SK-N-SH (cell line): ENCODE data around the gene MEF2A. TPM values are rescaled to one million over a fixed set of nuclear protein-coding genes. Genes with fewer than 3 reads are reported as not detected.

ENCODE experiments used
- CTCF ChIA-PET: fragments of 300-600, 350-600 bp; formaldehyde crosslinking; extraction: SDS; loops from one replicate; lab custom pipeline; 2021; lab: Yijun Ruan, JAX
- POLR2A ChIA-PET: fragments of 350-600 bp; sonication (Branson Sonifier 250); formaldehyde crosslinking; extraction: SDS; loops from one replicate; lab custom pipeline; 2020; ENCODE audit warnings: antibody characterized with exemption, inconsistent platforms; lab: Yijun Ruan, JAX
- DNase-seq: peaks from one replicate; pipeline ENCODE4 v3.0.0; 2012
- H2AFZ ChIP-seq: fragments of 200-600 bp; sonication (generic); 2 replicates; pipeline ENCODE4 v1.8.1; 2016; ENCODE audit warnings: antibody characterized with exemption, mild to moderate bottlenecking, low read depth
- H3F3A ChIP-seq: fragments of 200-600 bp; sonication (generic); replicated peaks from 2 replicates; pipeline ENCODE3; 2016; ENCODE audit warnings: antibody characterized with exemption, mild to moderate bottlenecking; ENCODE audit not compliant: insufficient read depth
- H3K27ac ChIP-seq, 2 experiments: fragments of 200-500 bp in 1 of 2; fragments of 200-600 bp in 1 of 2; sonication (Bioruptor generic) in 1 of 2; sonication (generic), shearing (Covaris generic) in 1 of 2; 2 replicates each; pipeline versions ENCODE4 v1.5.1 to v1.6.1; 2014 to 2016; ENCODE audit warnings: low read depth in 2 of 2, inconsistent platforms in 1 of 2, low read length in 1 of 2, mild to moderate bottlenecking in 1 of 2, mixed read lengths in 1 of 2
- H3K27me3 ChIP-seq: fragments of 200-600 bp; sonication (generic), shearing (Covaris generic); 2 replicates; pipeline ENCODE4 v1.6.1; 2016; ENCODE audit warnings: mixed run types; ENCODE audit not compliant: insufficient read depth
- H3K36me3 ChIP-seq, 2 experiments: fragments of 200-500 bp in 1 of 2; fragments of 200-600 bp in 1 of 2; sonication (Bioruptor generic) in 1 of 2; sonication (generic) in 1 of 2; replicated peaks in 1 of 2; 2 replicates each; pipeline versions ENCODE3 to v1.5.1; 2014 to 2016; ENCODE audit warnings: low read length in 1 of 2, mild to moderate bottlenecking in 1 of 2; ENCODE audit not compliant: insufficient read depth in 2 of 2, control insufficient read depth in 1 of 2
- H3K4me1 ChIP-seq, 2 experiments: fragments of 200-500 bp in 1 of 2; fragments of 200-600 bp in 1 of 2; sonication (Bioruptor generic) in 1 of 2; sonication (generic), shearing (Covaris generic) in 1 of 2; 2 replicates each; pipeline versions ENCODE4 v1.5.1 to v1.6.1; 2014 to 2016; ENCODE audit warnings: low read depth in 1 of 2, low read length in 1 of 2, mixed run types in 1 of 2; ENCODE audit not compliant: insufficient read depth in 2 of 2, control insufficient read depth in 1 of 2
- H3K4me2 ChIP-seq: fragments of 200-600 bp; sonication (generic), shearing (Covaris generic); 2 replicates; pipeline ENCODE4 v1.6.1; 2017; ENCODE audit warnings: mixed run types
- H3K4me3 ChIP-seq, 2 experiments: fragments of 200-500 bp in 1 of 2; fragments of 200-600 bp in 1 of 2; sonication (Bioruptor generic) in 1 of 2; sonication (generic), shearing (Covaris generic) in 1 of 2; 2 replicates each; pipeline versions ENCODE4 v1.5.1 to v1.8.1; 2014 to 2016; ENCODE audit warnings: low read depth in 2 of 2, inconsistent platforms in 1 of 2, low read length in 1 of 2, mild to moderate bottlenecking in 1 of 2, mixed read lengths in 1 of 2, moderate library complexity in 1 of 2
- H3K79me2 ChIP-seq: fragments of 200-600 bp; sonication (generic); 2 replicates; pipeline ENCODE4 v1.8.1; 2017; ENCODE audit warnings: mild to moderate bottlenecking; ENCODE audit not compliant: insufficient read depth
- H3K9ac ChIP-seq: fragments of 200-600 bp; sonication (generic); 2 replicates; pipeline ENCODE4 v1.6.1; 2017; ENCODE audit warnings: mixed run types
- H3K9me2 ChIP-seq: fragments of 200-600 bp; sonication (generic); 2 replicates; pipeline ENCODE4 v1.6.1; 2017; ENCODE audit warnings: mixed run types
- H3K9me3 ChIP-seq: fragments of 200-600 bp; sonication (generic); 2 replicates; pipeline ENCODE4 v1.6.1; 2017; ENCODE audit warnings: mixed run types, mild to moderate bottlenecking, moderate library complexity
- H4K20me1 ChIP-seq: fragments of 200-600 bp; sonication (generic); 2 replicates; pipeline ENCODE4 v1.6.1; 2017; ENCODE audit warnings: mild to moderate bottlenecking, mixed run types; ENCODE audit not compliant: insufficient read depth
- CHD2 ChIP-seq: fragments of 150-350 bp; IDR thresholded peaks from 2 replicates; pipeline ENCODE4 v1.6.1; 2018; ENCODE audit warnings: low read length; ENCODE audit not compliant: partially characterized antibody
- ELF1 ChIP-seq: IDR thresholded peaks from 2 replicates; pipeline ENCODE4 v1.4.0; 2012
- EZH2phosphoT487 ChIP-seq: fragments of 200-600 bp; sonication (generic); IDR thresholded peaks from 2 replicates; pipeline ENCODE4 v1.6.1; 2017; ENCODE audit warnings: low read depth, mixed run types, mild to moderate bottlenecking, antibody characterized with exemption, moderate library complexity, borderline replicate concordance
- FOSL2 ChIP-seq: IDR thresholded peaks from 2 replicates; pipeline ENCODE4 v1.4.0; 2012; ENCODE audit warnings: low read depth, mild to moderate bottlenecking, moderate library complexity, borderline replicate concordance
- GABPA ChIP-seq: IDR thresholded peaks from 2 replicates; pipeline ENCODE4 v1.4.0; 2012; ENCODE audit warnings: low read depth, mild to moderate bottlenecking
- IRF3 ChIP-seq: fragments of 150-350 bp; IDR thresholded peaks from 2 replicates; pipeline ENCODE4 v1.6.1; 2016; ENCODE audit warnings: mild to moderate bottlenecking, low read depth, low read length
- JUND ChIP-seq: IDR thresholded peaks from 2 replicates; pipeline ENCODE4 v1.4.0; 2012
- MAX ChIP-seq: IDR thresholded peaks from 2 replicates; pipeline ENCODE4 v1.4.0; 2012; ENCODE audit warnings: low read depth
- MXI1 ChIP-seq: IDR thresholded peaks from 2 replicates; pipeline ENCODE4 v1.6.1; 2012; ENCODE audit warnings: mild to moderate bottlenecking, low read depth, low read length, improper control_type of control experiment
- NFIC ChIP-seq: IDR thresholded peaks from 2 replicates; pipeline ENCODE4 v1.4.0; 2012; ENCODE audit warnings: borderline replicate concordance
- NRF1 ChIP-seq: IDR thresholded peaks from 2 replicates; pipeline ENCODE4 v1.6.1; 2012; ENCODE audit warnings: low read depth, mild to moderate bottlenecking, low read length
- PBX3 ChIP-seq: IDR thresholded peaks from 2 replicates; pipeline ENCODE4; 2012
- POLR2AphosphoS5 ChIP-seq: IDR thresholded peaks from 2 replicates; pipeline ENCODE4 v1.6.1; 2012; ENCODE audit warnings: low read depth, low read length
- RCOR1 ChIP-seq: fragments of 150-350 bp; IDR thresholded peaks from 2 replicates; pipeline ENCODE4 v1.6.1; 2017; ENCODE audit warnings: antibody characterized with exemption, low read length
- REST ChIP-seq: IDR thresholded peaks from 2 replicates; pipeline ENCODE4 v1.6.1; 2012; ENCODE audit warnings: mild to moderate bottlenecking, low read depth, low read length, moderate library complexity
- RXRA ChIP-seq: IDR thresholded peaks from 2 replicates; pipeline ENCODE4 v1.4.0; 2012; ENCODE audit warnings: low read depth, mild to moderate bottlenecking, borderline replicate concordance
- TEAD4 ChIP-seq: IDR thresholded peaks from 2 replicates; pipeline ENCODE4 v1.4.0; 2012; ENCODE audit warnings: mild to moderate bottlenecking, borderline replicate concordance; ENCODE audit not compliant: insufficient read depth
- YY1 ChIP-seq: IDR thresholded peaks from 2 replicates; pipeline ENCODE4 v1.4.0; 2012; ENCODE audit warnings: low read depth, mild to moderate bottlenecking
- ZBTB33 ChIP-seq: IDR thresholded peaks from 2 replicates; pipeline ENCODE4 v1.4.0; 2012; ENCODE audit warnings: low read depth, borderline replicate concordance
- WGBS: methylation state at CpG from one replicate; pipeline ENCODE4 v1.1.6; 2017; ENCODE audit warnings: low lambda C conversion rate; 5-methylcytosine and 5-hydroxymethylcytosine counted together
- polyA plus RNA-seq, 3 experiments: library from polyadenylated mRNA; depleted of rRNA; stranded (reverse); fragments of >200 nt; gene quantifications; 2 replicates each; pipeline ENCODE4 v1.2.3, GENCODE V29; 2012

Gene MEF2A
- polyA plus RNA-seq, 1 of the 3 experiments (the other 2 are of a cell fraction) = 20.9 TPM

GRCh38 chr15:99711625-99712024 is 145.8 kb downstream of the MEF2A start:
- H3F3A ChIP-seq = no peaks in the 10 kb centered on the region
- no peak for DNase-seq
- no peak overlapping the region for H3K27ac ChIP-seq
- H2AFZ ChIP-seq = no peak overlapping the region
- H3K36me3 ChIP-seq = peaks cover 47 to 58% of the 10 kb centered on the region in 2 experiments
- no peak for TF ChIP-seq RCOR1
- no peak for TF ChIP-seq ELF1
- TF ChIP-seq JUND = no peak
- TF ChIP-seq CHD2 = no peak
- no peak for TF ChIP-seq MAX
- no peak for TF ChIP-seq EZH2phosphoT487
- no peak for TF ChIP-seq FOSL2
- no peak for TF ChIP-seq NFIC
- TF ChIP-seq PBX3 = no peak
- TF ChIP-seq GABPA = no peak
- no peak for TF ChIP-seq REST
- TF ChIP-seq POLR2AphosphoS5 = no peak
- no peak for TF ChIP-seq NRF1
- TF ChIP-seq TEAD4 = no peak
- peaks cover 16 to 19% of the 10 kb centered on the region in 2 experiments for H3K4me1 ChIP-seq
- H3K4me2 ChIP-seq = no peak overlapping the region
- ChIA-PET CTCF (interaction anchor here (2.4 kb wide), 1 partner anchor 424 kb away, joined by 6 read pairs; no protein-coding TSS in a partner anchor), POLR2A (no interaction called here)
- no peaks in the 10 kb centered on the region for H3K9me2 ChIP-seq
- no peaks in the 10 kb centered on the region for H4K20me1 ChIP-seq
- H3K4me3 ChIP-seq = no peak overlapping the region
- WGBS = 94% methylated on average over 5 of the region's 5 CpGs
- H3K27me3 ChIP-seq = no peaks in the 10 kb centered on the region
- no peaks in the 10 kb centered on the region for H3K9me3 ChIP-seq
- no peaks in the 10 kb centered on the region for H3K79me2 ChIP-seq
- H3K9ac ChIP-seq = no peak overlapping the region

GRCh38 chr15:99712415-99712814 is 146.6 kb downstream of the MEF2A start:
- CTCF ChIA-PET = interaction anchor here (1.9 to 7.6 kb wide), 2 partner anchors 8 to 440 kb away, joined by 4 to 67 read pairs; no protein-coding TSS in a partner anchor
- H3K4me3 ChIP-seq = no peak overlapping the region
- H3K9me3 ChIP-seq = no peaks in the 10 kb centered on the region
- POLR2A ChIA-PET = no interaction called here
- H3K36me3 ChIP-seq = peaks cover 42 to 64% of the 10 kb centered on the region in 2 experiments
- H3K9ac ChIP-seq = no peak overlapping the region
- DNase-seq = no peak
- H3F3A ChIP-seq = no peaks in the 10 kb centered on the region
- H3K27me3 ChIP-seq = no peaks in the 10 kb centered on the region
- no peaks in the 10 kb centered on the region for H3K9me2 ChIP-seq
- H2AFZ ChIP-seq = no peak overlapping the region
- no peaks in the 10 kb centered on the region for H4K20me1 ChIP-seq
- no peak overlapping the region for H3K4me2 ChIP-seq
- no peak overlapping the region for H3K27ac ChIP-seq
- H3K79me2 ChIP-seq = no peaks in the 10 kb centered on the region
- 97% methylated on average over 18 of the region's 18 CpGs for WGBS
- peaks cover 12 to 13% of the 10 kb centered on the region in 2 experiments for H3K4me1 ChIP-seq
- TF ChIP-seq MXI1 = no peak
- TF ChIP-seq RXRA = no peak
- TF ChIP-seq ZBTB33 = no peak
- no peak for TF ChIP-seq IRF3
- no peak for TF ChIP-seq EZH2phosphoT487
- TF ChIP-seq YY1 = no peak
- TF ChIP-seq GABPA = no peak
- no peak for TF ChIP-seq ELF1
